Kidney tubule cell (primary cell): ENCODE data around the gene KRIT1.

Experiments
- DNase-seq: peaks from one replicate; pipeline ENCODE4 v3.0.0-alpha.2; 2018; ENCODE audit warnings: low spot score

The KRIT1 gene

GRCh38 chr7:92150450-92151017, 95.2 kb downstream of the KRIT1 start:
- DNase-seq = no peak

DNA sequence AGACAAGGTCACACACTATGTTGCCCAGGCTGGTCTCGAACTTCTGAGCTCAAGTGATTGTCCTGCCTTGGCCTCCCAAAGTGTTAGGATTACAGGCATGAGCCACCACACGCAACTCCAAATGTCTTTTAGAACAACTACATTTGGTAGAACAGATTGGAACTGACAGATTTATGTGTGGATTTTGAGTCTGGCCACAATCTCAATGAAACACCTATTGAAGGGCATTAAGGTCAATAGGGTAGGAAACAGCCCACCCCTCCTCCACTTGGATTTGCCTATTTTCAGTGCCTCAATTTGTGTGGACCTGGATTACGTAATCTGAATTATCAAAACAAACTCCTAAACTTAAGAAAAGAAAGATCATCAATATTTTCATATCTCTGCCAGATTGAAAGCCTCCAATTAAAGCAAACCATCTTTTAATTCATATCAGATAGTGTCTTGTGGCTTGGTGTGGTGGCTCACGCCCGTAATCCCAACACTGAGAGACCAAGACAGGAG, 95.9 kb downstream of the KRIT1 start:
- DNase-seq = no peak
